Upper lobe of right lung (tissue), 1 donor: Measurements from ENCODE around the gene FSD2. TPM values are rescaled to one million over a fixed set of nuclear protein-coding genes. Genes with fewer than 3 reads are reported as not detected.
A peak's percentile ranks its signal among the peaks of the same experiment; 100 is the strongest.

Source experiments
- ATAC-seq: fragments of 200-7000 bp; cut with Tn5 transposase; one replicate; pipeline ENCODE4 v1.9.1; 2020; ENCODE audit warnings: mild to moderate bottlenecking, moderate library complexity
- DNase-seq: peaks from one replicate; pipeline ENCODE4 v3.0.0-alpha.2; 2020
- H3K27ac ChIP-seq: fragments of 200-600 bp; one replicate; pipeline ENCODE4 v1.8.0; 2022
- H3K27me3 ChIP-seq: fragments of 200-600 bp; one replicate; pipeline ENCODE4 v1.8.0; 2022; ENCODE audit warnings: mild to moderate bottlenecking
- H3K36me3 ChIP-seq: fragments of 200-600 bp; one replicate; pipeline ENCODE4 v1.8.0; 2022
- H3K4me1 ChIP-seq: fragments of 200-600 bp; one replicate; pipeline ENCODE4 v1.8.0; 2022
- H3K4me3 ChIP-seq: fragments of 200-600 bp; one replicate; pipeline ENCODE4 v1.8.0; 2022; ENCODE audit warnings: mild to moderate bottlenecking
- H3K9me3 ChIP-seq: fragments of 200-600 bp; one replicate; pipeline ENCODE4 v1.8.0; 2022
- intact Hi-C: fragments of 100-400 bp; cut with DNase I; formaldehyde crosslinking; loops from one replicate; pipeline ENCODE4 v1.11.0; 2022
- total RNA-seq: library from RNA; stranded (reverse); fragmentation: NEBNext Ultra II Directional; extraction: Animal tissue kit (Norgen Biotek cat#: 25700); gene quantifications from one replicate; pipeline ENCODE4 v1.2.1, GENCODE V29; 2021
- TF ChIP-seq, protein P1 (sequence below): fragments of 200-600 bp; IDR thresholded peaks from one replicate; pipeline ENCODE4 v1.8.0; 2022; ENCODE audit warnings: antibody characterized with exemption
- donor health status: DM: no; HTN: yes; CAD: no; lungs with severe emphysema.

Gene FSD2
- total RNA-seq, 1 donor from 2014 or later, result not detected

- TF ChIP-seq, protein P1, sequence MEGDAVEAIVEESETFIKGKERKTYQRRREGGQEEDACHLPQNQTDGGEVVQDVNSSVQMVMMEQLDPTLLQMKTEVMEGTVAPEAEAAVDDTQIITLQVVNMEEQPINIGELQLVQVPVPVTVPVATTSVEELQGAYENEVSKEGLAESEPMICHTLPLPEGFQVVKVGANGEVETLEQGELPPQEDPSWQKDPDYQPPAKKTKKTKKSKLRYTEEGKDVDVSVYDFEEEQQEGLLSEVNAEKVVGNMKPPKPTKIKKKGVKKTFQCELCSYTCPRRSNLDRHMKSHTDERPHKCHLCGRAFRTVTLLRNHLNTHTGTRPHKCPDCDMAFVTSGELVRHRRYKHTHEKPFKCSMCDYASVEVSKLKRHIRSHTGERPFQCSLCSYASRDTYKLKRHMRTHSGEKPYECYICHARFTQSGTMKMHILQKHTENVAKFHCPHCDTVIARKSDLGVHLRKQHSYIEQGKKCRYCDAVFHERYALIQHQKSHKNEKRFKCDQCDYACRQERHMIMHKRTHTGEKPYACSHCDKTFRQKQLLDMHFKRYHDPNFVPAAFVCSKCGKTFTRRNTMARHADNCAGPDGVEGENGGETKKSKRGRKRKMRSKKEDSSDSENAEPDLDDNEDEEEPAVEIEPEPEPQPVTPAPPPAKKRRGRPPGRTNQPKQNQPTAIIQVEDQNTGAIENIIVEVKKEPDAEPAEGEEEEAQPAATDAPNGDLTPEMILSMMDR, result no peak
- Histone ChIP-seq H3K27ac (no peak overlapping the region), H3K4me3 (no peak overlapping the region), H3K27me3 (peaks cover 4% of the 10 kb centered on the region), H3K9me3 (no peaks in the 10 kb centered on the region), H3K4me1 (peaks cover 4% of the 10 kb centered on the region), H3K36me3 (no peaks in the 10 kb centered on the region)
- no peak for ATAC-seq
- intact Hi-C loops, result no loop called here
- no peak for DNase-seq
These were observed 90.9 kb downstream of the FSD2 start for GRCh38 chr15:82715003-82715402.

GRCh38 chr15:82714016-82714415, 91.9 kb downstream of the FSD2 start:
- no peaks in the 10 kb centered on the region for H3K9me3 ChIP-seq
- intact Hi-C loops, result no loop called here
- TF ChIP-seq, protein P1, result no peak
- H3K27me3 ChIP-seq, result peaks cover 4% of the 10 kb centered on the region
- H3K36me3 ChIP-seq, result no peaks in the 10 kb centered on the region
- ATAC-seq (no peak), DNase-seq (no peak)
- no peak overlapping the region for H3K27ac ChIP-seq
- no peak overlapping the region for H3K4me3 ChIP-seq
- H3K4me1 ChIP-seq, result peaks cover 8% of the 10 kb centered on the region

- no peaks in the 10 kb centered on the region for H3K36me3 ChIP-seq
- intact Hi-C loops, result no loop called here
- H3K27me3 ChIP-seq, result peaks cover 4% of the 10 kb centered on the region
- H3K4me3 ChIP-seq, result no peak overlapping the region
- no peak overlapping the region for H3K27ac ChIP-seq
- TF ChIP-seq, protein P1, result no peak
- peaks cover 11% of the 10 kb centered on the region for H3K4me1 ChIP-seq
- no peak for ATAC-seq
- H3K9me3 ChIP-seq, result no peaks in the 10 kb centered on the region
- no peak for DNase-seq
These were observed 93.8 kb downstream of the FSD2 start for GRCh38 chr15:82712036-82712435.

DNA sequence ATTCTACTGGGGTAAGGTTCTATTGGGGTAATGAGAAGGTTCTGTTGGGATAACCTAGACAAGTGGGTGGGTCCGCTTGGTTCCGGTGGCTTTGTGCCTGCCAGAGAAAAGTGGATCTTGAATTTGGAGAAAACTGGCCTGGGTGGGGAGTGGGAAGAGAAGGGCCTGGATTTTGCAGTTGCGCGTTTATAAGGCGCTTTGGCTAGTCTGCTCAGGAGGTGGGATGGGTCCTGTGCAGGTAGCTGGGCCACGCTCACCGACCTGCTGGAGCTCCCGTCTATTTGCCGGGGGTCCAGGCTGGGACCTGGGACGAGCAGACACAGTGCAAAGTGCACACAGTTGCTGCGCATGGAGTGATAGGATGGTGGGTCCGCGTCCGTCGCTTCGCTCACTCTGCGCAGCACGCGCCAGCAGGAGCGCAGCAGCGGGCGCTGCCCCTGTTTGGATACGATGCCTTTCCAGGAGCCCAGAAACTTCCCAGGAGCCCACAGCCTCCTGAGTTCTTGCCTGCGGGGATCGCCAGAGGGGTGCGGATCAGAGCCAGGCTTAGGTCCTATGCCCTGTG, 94.9 kb downstream of the FSD2 start:
- intact Hi-C loops, result no loop called here
- no peak overlapping the region for H3K4me3 ChIP-seq
- no peaks in the 10 kb centered on the region for H3K9me3 ChIP-seq
- H3K36me3 ChIP-seq, result no peaks in the 10 kb centered on the region
- peaks cover 4% of the 10 kb centered on the region for H3K27me3 ChIP-seq
- H3K27ac ChIP-seq, result no peak overlapping the region
- TF ChIP-seq, protein P1, result no peak
- ATAC-seq (no peak), DNase-seq (no peak)
- H3K4me1 ChIP-seq, result peaks cover 11% of the 10 kb centered on the region

DNA sequence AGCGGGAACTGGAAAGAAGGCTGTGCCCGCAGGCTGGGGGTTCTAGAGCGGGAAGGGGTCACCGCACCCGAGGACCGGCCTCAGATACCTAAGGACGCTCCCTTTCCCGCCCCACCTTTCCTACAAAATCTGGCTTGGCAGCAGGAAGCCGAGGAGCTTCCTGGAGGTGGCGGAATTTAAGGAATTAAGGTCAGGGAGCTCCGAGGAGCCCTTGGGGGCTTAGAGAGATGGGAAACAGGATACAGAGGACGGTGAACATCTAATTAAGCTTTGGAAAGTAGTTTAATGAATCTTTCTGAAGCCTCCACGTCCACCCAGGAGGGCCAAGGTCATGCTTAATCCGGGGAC, 95.7 kb downstream of the FSD2 start:
- Histone ChIP-seq H3K36me3 (no peaks in the 10 kb centered on the region), H3K4me1 (peaks cover 11% of the 10 kb centered on the region), H3K4me3 (peak overlapping the region; percentile 73), H3K27me3 (peaks cover 4% of the 10 kb centered on the region), H3K9me3 (no peaks in the 10 kb centered on the region), H3K27ac (no peak overlapping the region)
- TF ChIP-seq, protein P1, result no peak
- DNase-seq (no peak), ATAC-seq (no peak)
- intact Hi-C loops, result no loop called here
